ENCODE results near the gene NFATC1.

GRCh38 chr18:79373736-79374135 is 22.0 kb upstream of the NFATC1 start:
- no peak for TF ChIP-seq EZH2phosphoT487 (IDR thresholded peaks at IDR 0.05; ENCODE audit: insufficient read depth, low read depth)
- TF ChIP-seq EZH2 (IDR thresholded peaks at IDR 0.05; ENCODE audit: insufficient read depth, poor library complexity, severe bottlenecking), result no peak
